ENCODE data around the gene FNIP1.

- no peak for TF ChIP-seq CTCF (conservative IDR thresholded peaks at IDR 0.05; ENCODE audit: low read depth in 2 of 2)
- no peak for TF ChIP-seq JUNB (IDR thresholded peaks at IDR 0.05; ENCODE audit: unreplicated experiment)
- TF ChIP-seq ETS1 (IDR thresholded peaks at IDR 0.05): no peak
- TF ChIP-seq POLR2AphosphoS5 (IDR thresholded peaks at IDR 0.05; ENCODE audit: low read depth): no peak
- TF ChIP-seq EZH2 (IDR thresholded peaks at IDR 0.05; ENCODE audit: low read depth, unreplicated experiment): no peak
- TF ChIP-seq EZH2phosphoT487 (IDR thresholded peaks at IDR 0.05; ENCODE audit: unreplicated experiment): no peak
- no peak for TF ChIP-seq STAT1 (IDR thresholded peaks at IDR 0.05; ENCODE audit: unreplicated experiment)
- TF ChIP-seq REST (IDR thresholded peaks at IDR 0.05; ENCODE audit: unreplicated experiment): no peak
Observed at GRCh38 chr5:131769336-131769735, 27.5 kb downstream of the FNIP1 start.

Measured in GM23338 (cell line).